C1 segment of cervical spinal cord (tissue), 14 donors: Measurements from ENCODE around the gene CDK12.

ENCODE experiments used
- DNase-seq, 14 donors: peaks; one replicate each; lab custom pipeline; 2025; lab: John Stamatoyannopoulos, UW

The CDK12 gene

GRCh38 chr17:39548494-39549225, 87.4 kb downstream of the CDK12 start:
- no peak for DNase-seq

- DNase-seq: no peak
These were observed 88.7 kb downstream of the CDK12 start for GRCh38 chr17:39549747-39550573.

GRCh38 chr17:39551879-39552278, 90.6 kb downstream of the CDK12 start:
- no peak for DNase-seq

GRCh38 chr17:39553341-39553945, 92.2 kb downstream of the CDK12 start:
- DNase-seq: no peak

- DNase-seq: no peak
These were observed 94.1 kb downstream of the CDK12 start for GRCh38 chr17:39555368-39555767.

GRCh38 chr17:39556423-39556822, 95.1 kb downstream of the CDK12 start:
- DNase-seq: no peak

GRCh38 chr17:39562395-39562794, 101.1 kb downstream of the CDK12 start:
- DNase-seq: no peak

GRCh38 chr17:39562976-39563375, 101.7 kb downstream of the CDK12 start:
- DNase-seq: no peak

GRCh38 chr17:39563476-39563875, 102.2 kb downstream of the CDK12 start:
- DNase-seq: peak in 1 of 14 donors; percentile 8

GRCh38 chr17:39564211-39564848, 103.0 kb downstream of the CDK12 start:
- no peak for DNase-seq

- no peak for DNase-seq
These were observed 105.0 kb downstream of the CDK12 start for GRCh38 chr17:39566094-39566850.

GRCh38 chr17:39568702-39569101, 107.4 kb downstream of the CDK12 start:
- no peak for DNase-seq

GRCh38 chr17:39569126-39569525, 107.8 kb downstream of the CDK12 start:
- DNase-seq: no peak

- DNase-seq: no peak
These were observed 110.8 kb downstream of the CDK12 start for GRCh38 chr17:39572121-39572520.

- DNase-seq: peak in 11 of 14 donors; percentile 5 to 83 (median 29)
These were observed 112.4 kb downstream of the CDK12 start for GRCh38 chr17:39573447-39574298.

- peak in 1 of 14 donors; percentile 13 for DNase-seq
These were observed 114.9 kb downstream of the CDK12 start for GRCh38 chr17:39576187-39576586.

- no peak for DNase-seq
These were observed 117.0 kb downstream of the CDK12 start for GRCh38 chr17:39578272-39578671.

- no peak for DNase-seq
These were observed 118.2 kb downstream of the CDK12 start for GRCh38 chr17:39579318-39580081.

- DNase-seq: no peak
These were observed 118.8 kb downstream of the CDK12 start for GRCh38 chr17:39580082-39580468.
